Osteoblast (primary cell): ENCODE measurements around the gene LRP2. TPM values are rescaled to one million over a fixed set of nuclear protein-coding genes. Genes with fewer than 3 reads are reported as not detected.

Experiments used
- DNase-seq: peaks from one replicate; pipeline ENCODE4 v3.0.0; 2011; ENCODE audit warnings: low spot score, mixed read lengths; ENCODE audit not compliant: insufficient read length; ENCODE audit errors: missing footprints
- H2AFZ ChIP-seq: 2 replicates; pipeline ENCODE4 v1.6.0; 2011; ENCODE audit warnings: mild to moderate bottlenecking, low read length
- H3K27ac ChIP-seq: 2 replicates; pipeline ENCODE4 v1.5.1; 2011; ENCODE audit warnings: mild to moderate bottlenecking, low read depth, low read length, moderate library complexity
- H3K27me3 ChIP-seq: 2 replicates; pipeline ENCODE4 v1.6.0; 2012; ENCODE audit warnings: mild to moderate bottlenecking, control low read depth, inconsistent platforms, low read length, moderate library complexity; ENCODE audit not compliant: insufficient read depth
- H3K36me3 ChIP-seq: 2 replicates; pipeline ENCODE4 v1.5.1; 2011; ENCODE audit warnings: mild to moderate bottlenecking, low read length, control low read depth, moderate library complexity; ENCODE audit not compliant: insufficient read depth
- H3K4me1 ChIP-seq: 2 replicates; pipeline ENCODE4 v1.5.1; 2011; ENCODE audit warnings: mild to moderate bottlenecking, low read length, control low read depth, moderate library complexity; ENCODE audit not compliant: insufficient read depth
- H3K4me2 ChIP-seq: 2 replicates; pipeline ENCODE4 v1.6.0; 2011; ENCODE audit warnings: mild to moderate bottlenecking, low read length; ENCODE audit not compliant: insufficient read depth
- H3K4me3 ChIP-seq: fragments of 200-600 bp; sonication (generic); 3 replicates; pipeline ENCODE4 v1.5.1; 2012; ENCODE audit warnings: mild to moderate bottlenecking, low read length, inconsistent platforms; ENCODE audit not compliant: insufficient read depth
- H3K79me2 ChIP-seq: 2 replicates; pipeline ENCODE4 v1.6.0; 2012; ENCODE audit warnings: mild to moderate bottlenecking, low read length, control low read depth, inconsistent platforms; ENCODE audit not compliant: insufficient read depth
- H3K9me3 ChIP-seq: 2 replicates; pipeline ENCODE4 v1.5.1; 2011; ENCODE audit warnings: low read depth, low read length, control low read depth
- H4K20me1 ChIP-seq: 2 replicates; pipeline ENCODE4 v1.6.0; 2012; ENCODE audit warnings: mild to moderate bottlenecking, low read length, control low read depth; ENCODE audit not compliant: insufficient read depth
- total RNA-seq: library from RNA; depleted of rRNA; stranded (reverse); fragments of >200 nt; gene quantifications from 2 replicates; pipeline ENCODE4 v1.2.3, GENCODE V29; 2012
- TF ChIP-seq, protein P1 (sequence below): IDR thresholded peaks from 2 replicates; pipeline ENCODE4 v1.5.1; 2011; ENCODE audit warnings: mild to moderate bottlenecking, low read depth, low read length, moderate library complexity; ENCODE audit errors: extremely low read depth

LRP2 gene
- total RNA-seq, 1 donor = not detected

DNA sequence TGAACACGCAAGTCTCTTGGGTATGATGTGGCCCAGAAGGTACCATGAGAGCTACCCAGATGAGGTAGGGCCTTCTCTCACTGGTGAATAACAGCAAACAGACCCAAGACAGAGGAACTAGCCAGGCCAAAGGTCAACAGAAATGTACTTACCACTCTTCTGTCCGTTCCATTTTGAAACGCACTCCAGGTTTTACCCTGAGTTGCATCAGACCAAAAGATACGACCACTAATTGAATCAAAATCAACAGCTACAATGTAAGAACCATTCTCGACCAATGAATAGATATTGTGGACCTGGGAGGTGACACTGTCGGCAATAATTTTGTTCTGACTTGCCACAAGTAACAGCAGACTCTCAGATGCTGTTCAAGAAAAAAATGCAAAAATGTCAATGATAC is 124.4 kb downstream of the LRP2 start:
- Histone ChIP-seq H3K27ac (no peak overlapping the region), H4K20me1 (no peaks in the 10 kb centered on the region), H3K27me3 (no peaks in the 10 kb centered on the region), H3K36me3 (no peaks in the 10 kb centered on the region), H3K4me1 (no peaks in the 10 kb centered on the region), H2AFZ (no peak overlapping the region), H3K79me2 (no peaks in the 10 kb centered on the region), H3K4me2 (no peak overlapping the region), H3K4me3 (no peak overlapping the region), H3K9me3 (no peaks in the 10 kb centered on the region)
- TF ChIP-seq, protein P1, sequence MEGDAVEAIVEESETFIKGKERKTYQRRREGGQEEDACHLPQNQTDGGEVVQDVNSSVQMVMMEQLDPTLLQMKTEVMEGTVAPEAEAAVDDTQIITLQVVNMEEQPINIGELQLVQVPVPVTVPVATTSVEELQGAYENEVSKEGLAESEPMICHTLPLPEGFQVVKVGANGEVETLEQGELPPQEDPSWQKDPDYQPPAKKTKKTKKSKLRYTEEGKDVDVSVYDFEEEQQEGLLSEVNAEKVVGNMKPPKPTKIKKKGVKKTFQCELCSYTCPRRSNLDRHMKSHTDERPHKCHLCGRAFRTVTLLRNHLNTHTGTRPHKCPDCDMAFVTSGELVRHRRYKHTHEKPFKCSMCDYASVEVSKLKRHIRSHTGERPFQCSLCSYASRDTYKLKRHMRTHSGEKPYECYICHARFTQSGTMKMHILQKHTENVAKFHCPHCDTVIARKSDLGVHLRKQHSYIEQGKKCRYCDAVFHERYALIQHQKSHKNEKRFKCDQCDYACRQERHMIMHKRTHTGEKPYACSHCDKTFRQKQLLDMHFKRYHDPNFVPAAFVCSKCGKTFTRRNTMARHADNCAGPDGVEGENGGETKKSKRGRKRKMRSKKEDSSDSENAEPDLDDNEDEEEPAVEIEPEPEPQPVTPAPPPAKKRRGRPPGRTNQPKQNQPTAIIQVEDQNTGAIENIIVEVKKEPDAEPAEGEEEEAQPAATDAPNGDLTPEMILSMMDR = no peak
- DNase-seq = no peak

DNA sequence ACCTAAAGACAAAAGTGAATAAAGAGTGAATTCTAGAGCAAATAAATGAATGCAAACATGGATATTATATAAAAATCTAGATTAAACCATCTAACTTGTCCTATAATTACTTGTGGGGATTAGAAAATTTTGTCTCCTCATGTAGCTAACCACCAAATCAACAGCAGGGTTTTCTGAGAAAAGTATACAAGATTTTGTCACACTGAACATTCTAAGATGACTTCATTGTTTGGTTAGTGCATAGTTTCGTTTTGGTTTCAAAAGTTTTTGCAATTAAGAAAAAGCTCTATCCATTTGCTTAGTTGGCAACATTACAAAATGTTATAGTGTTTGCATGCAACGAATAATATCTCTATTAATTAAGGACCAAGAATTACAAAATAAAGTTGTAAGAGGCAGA is 125.0 kb downstream of the LRP2 start:
- Histone ChIP-seq H3K36me3 (no peaks in the 10 kb centered on the region), H3K4me2 (no peak overlapping the region), H2AFZ (no peak overlapping the region), H3K27ac (no peak overlapping the region), H4K20me1 (no peaks in the 10 kb centered on the region), H3K4me1 (no peaks in the 10 kb centered on the region), H3K27me3 (no peaks in the 10 kb centered on the region), H3K79me2 (no peaks in the 10 kb centered on the region), H3K9me3 (no peaks in the 10 kb centered on the region), H3K4me3 (no peak overlapping the region)
- no peak for DNase-seq
- TF ChIP-seq, protein P1 = no peak

DNA sequence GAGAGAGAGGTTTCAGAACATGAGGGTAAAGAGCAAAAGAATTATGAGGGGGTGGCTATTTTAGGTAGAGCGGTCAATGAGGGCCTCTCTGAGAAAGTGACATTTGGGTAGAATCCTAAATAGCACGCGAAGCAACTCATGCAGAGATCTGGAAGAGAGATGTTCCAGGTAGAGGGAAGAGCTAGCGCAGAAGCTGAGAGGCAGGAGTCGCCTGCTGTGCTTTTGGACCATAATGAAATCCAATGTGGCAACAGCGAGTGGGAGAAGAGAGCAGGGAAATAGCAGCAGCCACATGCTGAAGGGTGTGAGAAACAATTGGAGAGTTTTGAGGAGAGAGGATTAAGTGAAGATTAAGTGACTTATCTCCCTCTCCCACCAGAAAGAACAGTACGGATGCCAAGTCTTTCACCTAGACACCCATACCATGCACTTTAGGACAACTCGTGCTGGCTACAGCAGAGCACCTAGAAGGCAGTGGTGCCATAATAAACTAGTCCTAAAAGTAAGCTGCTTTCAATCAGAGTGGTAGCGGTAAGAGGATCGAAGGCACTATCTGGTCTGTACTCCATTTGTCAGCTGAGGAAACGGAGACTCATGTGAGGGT is 129.7 kb downstream of the LRP2 start:
- no peaks in the 10 kb centered on the region for H3K9me3 ChIP-seq
- no peaks in the 10 kb centered on the region for H3K79me2 ChIP-seq
- peaks cover 3% of the 10 kb centered on the region for H3K27me3 ChIP-seq
- no peak overlapping the region for H3K4me2 ChIP-seq
- TF ChIP-seq, protein P1 = no peak
- no peak overlapping the region for H2AFZ ChIP-seq
- DNase-seq = no peak
- no peak overlapping the region for H3K27ac ChIP-seq
- H4K20me1 ChIP-seq = no peaks in the 10 kb centered on the region
- H3K4me1 ChIP-seq = no peaks in the 10 kb centered on the region
- no peak overlapping the region for H3K4me3 ChIP-seq
- no peaks in the 10 kb centered on the region for H3K36me3 ChIP-seq

DNA sequence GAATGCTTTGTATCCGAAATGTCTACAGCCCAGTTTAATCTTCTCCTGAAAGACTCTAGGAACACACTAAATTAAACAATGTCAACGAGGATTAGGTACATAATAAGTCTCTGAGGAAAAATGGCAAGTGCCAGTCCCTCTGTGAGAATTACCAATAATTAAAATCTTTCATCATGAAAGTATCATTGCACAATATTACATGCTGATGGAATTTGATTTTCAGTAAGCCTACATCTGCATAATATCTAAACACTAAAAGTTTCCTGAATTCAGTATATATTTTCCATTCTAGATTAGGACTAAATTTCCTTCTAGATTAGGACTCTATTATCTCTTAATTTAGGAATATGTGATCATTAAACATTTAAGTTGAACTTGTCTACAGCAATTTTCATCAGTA is 132.1 kb downstream of the LRP2 start:
- H3K36me3 ChIP-seq = no peaks in the 10 kb centered on the region
- no peak overlapping the region for H3K4me2 ChIP-seq
- no peak overlapping the region for H2AFZ ChIP-seq
- no peaks in the 10 kb centered on the region for H3K4me1 ChIP-seq
- H4K20me1 ChIP-seq = no peaks in the 10 kb centered on the region
- DNase-seq = no peak
- TF ChIP-seq, protein P1 = no peak
- H3K79me2 ChIP-seq = no peaks in the 10 kb centered on the region
- no peaks in the 10 kb centered on the region for H3K9me3 ChIP-seq
- H3K4me3 ChIP-seq = no peak overlapping the region
- no peak overlapping the region for H3K27ac ChIP-seq
- H3K27me3 ChIP-seq = peaks cover 3% of the 10 kb centered on the region
